LHCN-M2 (cell line): Measurements from ENCODE around the gene ZDHHC7. TPM values are rescaled to one million over a fixed set of nuclear protein-coding genes. Genes with fewer than 3 reads are reported as not detected.

ENCODE experiments used
- total RNA-seq: library from RNA; depleted of rRNA; stranded (reverse); fragments of >200 nt; gene quantifications from 2 replicates; pipeline ENCODE4 v1.2.3, GENCODE V29; 2014; rRNA removed

The ZDHHC7 gene
- total RNA-seq, 1 experiment from 2014 or later: 73.2 TPM

Other genes starting within 250 kb of the ZDHHC7 start
- 2.6 and 3.0 TPM in 2 replicates for gene CRISPLD2, start 191.6 kb downstream of the ZDHHC7 start, total RNA-seq
- 11.4 and 12.8 TPM in 2 replicates for gene KIAA0513, start 16.3 kb upstream of the ZDHHC7 start, total RNA-seq
- not detected in 2 replicates for gene CIBAR2, start 100.9 kb upstream of the ZDHHC7 start, total RNA-seq